Cardiac muscle cell (in vitro differentiated cells and primary cell): ENCODE data around the gene ADGRD1. TPM values are rescaled to one million over a fixed set of nuclear protein-coding genes. Genes with fewer than 3 reads are reported as not detected.

Source experiments
- DNase-seq, 2 donors: peaks; one replicate each; pipeline versions ENCODE4 v3.0.0 to v3.0.0-alpha.2; 2010 to 2017; ENCODE audit warnings: low read depth in 1 of 2, low spot score in 1 of 2
- H3K27ac ChIP-seq: fragments of 200-600 bp; sonication (generic); 2 replicates; pipeline ENCODE4 v1.5.1; 2016
- H3K27me3 ChIP-seq: fragments of 200-600 bp; sonication (generic); 2 replicates; pipeline ENCODE4 v1.6.0; 2016; ENCODE audit warnings: control low read depth
- H3K36me3 ChIP-seq: fragments of 200-600 bp; sonication (generic); 2 replicates; pipeline ENCODE4 v1.5.1; 2016; ENCODE audit warnings: control low read depth
- H3K4me1 ChIP-seq: fragments of 200-600 bp; sonication (generic); 2 replicates; pipeline ENCODE4 v1.8.1; 2017; ENCODE audit warnings: low read depth, mild to moderate bottlenecking, mixed run types
- H3K4me3 ChIP-seq: fragments of 200-600 bp; sonication (generic); 2 replicates; pipeline ENCODE4 v1.5.1; 2016; ENCODE audit warnings: mild to moderate bottlenecking
- H3K9me3 ChIP-seq: fragments of 200-600 bp; sonication (generic); 2 replicates; pipeline ENCODE4 v1.5.1; 2017; ENCODE audit warnings: low read depth, mild to moderate bottlenecking, control low read depth
- polyA plus RNA-seq: library from polyadenylated mRNA; unstranded; fragments of >200 nt; fragmentation: Nextera tagmentation; extraction: Ambion mirVana; gene quantifications from 2 replicates; pipeline ENCODE4 v1.2.1, GENCODE V29; 2016
- total RNA-seq: library from RNA; depleted of rRNA; stranded (reverse); fragments of >200 nt; gene quantifications from 2 replicates; pipeline ENCODE4 v1.2.3, GENCODE V29; 2016
- TF ChIP-seq, protein P1 (sequence below): IDR thresholded peaks from 2 replicates; pipeline ENCODE4 v1.5.1; 2012; ENCODE audit warnings: low read depth, mild to moderate bottlenecking, low read length

Gene ADGRD1
- total and polyA plus RNA-seq, 2 experiments from 2014 or later, result 66.6 to 74.0 TPM

DNA sequence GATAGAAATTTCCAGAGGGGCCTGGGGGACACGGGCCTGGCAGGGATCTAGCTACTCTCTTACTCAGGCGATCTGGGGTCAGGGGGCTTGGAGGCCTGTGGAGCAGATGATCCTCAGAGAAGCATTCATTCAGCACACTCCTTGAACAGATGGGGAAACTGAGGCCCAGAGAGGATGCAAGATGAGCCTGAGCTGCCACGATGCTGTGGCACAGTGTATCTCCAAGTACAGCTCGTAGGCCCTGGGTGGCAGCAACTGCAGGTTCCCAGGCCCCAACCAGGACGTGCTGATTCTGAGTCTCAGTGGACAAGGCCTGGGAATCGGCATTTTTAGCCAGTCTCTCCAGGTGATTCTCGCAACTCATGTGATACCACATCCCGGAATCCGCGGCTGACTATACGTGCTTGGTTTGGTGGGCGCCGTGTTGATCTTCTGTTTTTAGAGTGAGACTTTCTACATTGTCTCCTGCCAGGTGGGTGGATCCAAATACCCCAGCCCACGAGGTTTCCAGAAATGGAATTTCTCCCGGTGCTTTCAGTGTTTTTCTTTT, 22.5 kb downstream of the ADGRD1 start:
- H3K27me3 ChIP-seq, result no peaks in the 10 kb centered on the region
- H3K9me3 ChIP-seq, result no peaks in the 10 kb centered on the region
- H3K4me1 ChIP-seq, result peaks cover 3% of the 10 kb centered on the region
- no peak overlapping the region for H3K4me3 ChIP-seq
- no peak overlapping the region for H3K27ac ChIP-seq
- TF ChIP-seq, protein P1, sequence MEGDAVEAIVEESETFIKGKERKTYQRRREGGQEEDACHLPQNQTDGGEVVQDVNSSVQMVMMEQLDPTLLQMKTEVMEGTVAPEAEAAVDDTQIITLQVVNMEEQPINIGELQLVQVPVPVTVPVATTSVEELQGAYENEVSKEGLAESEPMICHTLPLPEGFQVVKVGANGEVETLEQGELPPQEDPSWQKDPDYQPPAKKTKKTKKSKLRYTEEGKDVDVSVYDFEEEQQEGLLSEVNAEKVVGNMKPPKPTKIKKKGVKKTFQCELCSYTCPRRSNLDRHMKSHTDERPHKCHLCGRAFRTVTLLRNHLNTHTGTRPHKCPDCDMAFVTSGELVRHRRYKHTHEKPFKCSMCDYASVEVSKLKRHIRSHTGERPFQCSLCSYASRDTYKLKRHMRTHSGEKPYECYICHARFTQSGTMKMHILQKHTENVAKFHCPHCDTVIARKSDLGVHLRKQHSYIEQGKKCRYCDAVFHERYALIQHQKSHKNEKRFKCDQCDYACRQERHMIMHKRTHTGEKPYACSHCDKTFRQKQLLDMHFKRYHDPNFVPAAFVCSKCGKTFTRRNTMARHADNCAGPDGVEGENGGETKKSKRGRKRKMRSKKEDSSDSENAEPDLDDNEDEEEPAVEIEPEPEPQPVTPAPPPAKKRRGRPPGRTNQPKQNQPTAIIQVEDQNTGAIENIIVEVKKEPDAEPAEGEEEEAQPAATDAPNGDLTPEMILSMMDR, result no peak
- H3K36me3 ChIP-seq, result peaks cover 16% of the 10 kb centered on the region
- DNase-seq, result no peak

DNA sequence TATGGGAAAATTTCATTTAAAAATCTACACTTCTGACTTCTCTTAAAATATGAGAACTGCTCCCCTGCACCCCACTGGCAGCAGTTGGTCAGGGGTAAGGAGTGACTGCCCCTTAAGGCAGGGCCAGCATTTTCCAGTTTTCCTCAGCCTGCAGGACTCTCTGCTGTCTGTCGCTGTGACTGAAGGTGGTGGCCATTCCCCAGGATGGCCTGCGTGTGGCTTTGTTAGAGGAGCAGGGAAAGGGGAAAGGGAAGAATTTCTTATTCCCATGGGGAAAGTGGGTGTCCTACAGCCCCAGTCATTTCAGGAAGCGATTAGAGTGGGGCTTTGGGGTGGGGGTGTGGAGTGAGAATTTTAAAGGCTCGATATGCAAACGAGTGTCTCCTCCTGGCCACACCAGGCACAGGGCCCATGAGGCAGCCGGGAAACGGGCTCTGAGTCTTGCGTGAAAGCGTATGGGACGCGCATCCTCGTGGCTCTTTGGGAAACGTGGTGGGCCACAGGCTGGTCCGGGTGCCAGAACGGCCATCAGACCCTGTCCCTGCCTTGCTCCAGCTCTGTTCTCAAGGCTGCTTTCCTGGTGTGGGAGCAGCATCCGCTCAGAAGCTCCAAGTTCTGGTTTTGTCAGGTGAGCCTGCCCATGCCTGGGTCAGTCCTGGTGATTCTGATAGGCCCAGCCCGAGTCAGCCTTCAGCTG, 23.5 kb downstream of the ADGRD1 start:
- DNase-seq, result no peak
- H3K27me3 ChIP-seq, result no peaks in the 10 kb centered on the region
- TF ChIP-seq, protein P1, result no peak

DNA sequence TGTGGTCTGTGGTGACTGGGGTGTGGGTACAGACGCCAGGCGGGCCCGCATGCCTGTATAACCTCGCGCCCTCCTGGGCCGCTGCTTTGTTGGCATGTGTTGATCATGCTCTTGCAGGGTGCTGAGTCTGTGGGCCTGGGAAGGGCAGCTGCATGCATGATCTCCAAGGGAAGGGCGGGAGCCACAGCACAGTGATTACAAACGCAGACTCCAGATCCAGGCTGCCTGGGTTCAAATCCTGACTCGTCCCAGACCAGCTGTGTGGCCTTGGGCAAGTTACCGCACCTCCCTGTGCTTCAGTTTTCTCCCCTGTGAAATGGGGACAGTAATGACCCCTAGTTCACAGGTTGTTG, 24.0 kb downstream of the ADGRD1 start:
- Histone ChIP-seq H3K27ac (no peak overlapping the region), H3K4me1 (peaks cover 3% of the 10 kb centered on the region), H3K27me3 (no peaks in the 10 kb centered on the region), H3K9me3 (no peaks in the 10 kb centered on the region), H3K36me3 (peaks cover 9% of the 10 kb centered on the region), H3K4me3 (no peak overlapping the region)
- TF ChIP-seq, protein P1, result no peak
- no peak for DNase-seq

More for the DNA sequence above, 23.5 kb downstream of the ADGRD1 start:
- Histone ChIP-seq H3K4me3 (no peak overlapping the region), H3K4me1 (peaks cover 3% of the 10 kb centered on the region), H3K27ac (no peak overlapping the region), H3K36me3 (peaks cover 9% of the 10 kb centered on the region), H3K9me3 (no peaks in the 10 kb centered on the region)

DNA sequence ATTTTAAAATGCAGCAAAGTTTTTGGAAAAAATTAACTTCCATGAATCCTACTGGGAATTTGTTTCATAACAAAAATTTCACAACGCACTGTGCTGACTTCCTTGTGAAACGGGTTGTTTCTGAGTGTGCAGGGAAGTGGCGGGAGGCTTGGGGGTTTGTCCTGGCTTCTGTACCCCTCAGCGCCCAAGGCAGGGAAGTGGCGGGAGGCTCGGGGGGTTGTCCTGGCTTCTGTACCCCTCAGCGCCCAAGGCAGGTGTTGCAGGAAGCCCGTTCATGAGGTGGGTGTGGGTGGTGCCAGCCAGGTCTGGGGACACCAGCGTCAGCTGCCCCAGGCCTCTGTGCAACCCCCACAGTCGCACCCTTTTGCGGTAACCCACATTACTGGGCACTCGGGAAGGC, 25.1 kb downstream of the ADGRD1 start:
- Histone ChIP-seq H3K27me3 (no peaks in the 10 kb centered on the region), H3K4me3 (no peak overlapping the region)
- DNase-seq, result no peak

DNA sequence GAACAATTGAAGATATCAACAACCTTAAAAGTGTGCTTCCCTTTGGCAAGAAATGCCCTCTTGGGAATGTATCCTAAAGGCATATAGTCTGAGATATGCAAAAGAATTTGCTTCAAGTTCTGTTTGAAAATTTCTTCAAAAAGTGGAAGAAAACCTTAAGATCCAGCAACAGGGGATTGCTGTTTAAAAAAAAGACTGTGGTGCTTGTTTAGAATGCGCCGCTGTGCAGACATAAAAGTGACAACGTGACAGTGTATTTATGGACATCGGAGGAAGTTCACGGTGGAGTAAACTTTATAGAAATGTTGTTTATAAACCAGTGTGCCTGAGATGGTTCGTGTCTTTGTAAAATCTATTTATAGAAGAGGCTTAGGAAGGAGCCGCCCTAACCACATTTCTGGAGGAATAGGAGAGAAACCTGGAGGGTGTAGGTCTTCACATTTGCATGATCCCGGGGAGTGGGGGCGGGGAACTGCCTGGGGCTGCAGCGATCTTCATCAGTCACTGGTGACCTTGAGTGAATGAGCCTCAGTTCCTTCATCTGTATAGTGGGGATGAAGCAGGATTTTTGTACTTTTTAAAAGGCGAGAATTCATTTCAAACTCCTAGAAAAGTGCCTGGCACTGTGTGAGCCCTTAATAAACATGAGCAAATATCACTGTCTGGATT, 27.5 kb downstream of the ADGRD1 start:
- H3K27me3 ChIP-seq, result no peaks in the 10 kb centered on the region
- H3K27ac ChIP-seq, result peak overlapping the region; percentile 70
- no peaks in the 10 kb centered on the region for H3K9me3 ChIP-seq
- TF ChIP-seq, protein P1, result no peak
- no peak for DNase-seq
- peaks cover 13% of the 10 kb centered on the region for H3K4me1 ChIP-seq
- H3K4me3 ChIP-seq, result no peak overlapping the region
- peaks cover 3% of the 10 kb centered on the region for H3K36me3 ChIP-seq

More for the DNA sequence above, 25.1 kb downstream of the ADGRD1 start:
- H3K4me1 ChIP-seq, result peaks cover 11% of the 10 kb centered on the region
- no peak overlapping the region for H3K27ac ChIP-seq
- peaks cover 6% of the 10 kb centered on the region for H3K36me3 ChIP-seq
- TF ChIP-seq, protein P1, result no peak
- no peaks in the 10 kb centered on the region for H3K9me3 ChIP-seq
